NAMALWA (cell line): Measurements from ENCODE around the gene PIK3R6.
"Not testable (repeated sequence)": the region's sequence is repeated elsewhere in the genome, so short reads cannot be mapped to it uniquely, and the experiment has no call there.

Experiments used
- DNase-seq: peaks from one replicate; pipeline ENCODE4 v3.0.0-alpha.2; 2015; ENCODE audit warnings: low spot score

PIK3R6 gene

GRCh38 chr17:8872705-8873435 lies 5.4 kb upstream of the PIK3R6 start:
- no peak for DNase-seq

- DNase-seq, result no peak
Measured at GRCh38 chr17:8872036-8872704, 4.7 kb upstream of the PIK3R6 start.

GRCh38 chr17:8871081-8871581 lies 3.7 kb upstream of the PIK3R6 start:
- DNase-seq, result no peak

GRCh38 chr17:8870406-8871040 lies 3.0 kb upstream of the PIK3R6 start:
- no peak for DNase-seq

GRCh38 chr17:8869114-8869815 lies 1.8 kb upstream of the PIK3R6 start:
- no peak for DNase-seq

GRCh38 chr17:8868529-8868951 lies 1.1 kb upstream of the PIK3R6 start:
- no peak for DNase-seq

- no peak for DNase-seq
Measured at GRCh38 chr17:8868092-8868491, 618 bp upstream of the PIK3R6 start.

GRCh38 chr17:8865811-8866210 lies 1.7 kb downstream of the PIK3R6 start:
- no peak for DNase-seq

- no peak for DNase-seq
Measured at GRCh38 chr17:8865385-8865784, 2.1 kb downstream of the PIK3R6 start.

GRCh38 chr17:8862213-8863056 lies 5.0 kb downstream of the PIK3R6 start:
- no peak for DNase-seq

GRCh38 chr17:8861495-8862181 lies 5.8 kb downstream of the PIK3R6 start:
- DNase-seq, result no peak

GRCh38 chr17:8859804-8860430 lies 7.6 kb downstream of the PIK3R6 start:
- no peak for DNase-seq

- no peak for DNase-seq
Measured at GRCh38 chr17:8859027-8859803, 8.3 kb downstream of the PIK3R6 start.

- DNase-seq, result peak; percentile 27
Measured at GRCh38 chr17:8857919-8858318, 9.6 kb downstream of the PIK3R6 start.

GRCh38 chr17:8856869-8857575 lies 10.5 kb downstream of the PIK3R6 start:
- no peak for DNase-seq

GRCh38 chr17:8856205-8856603 lies 11.3 kb downstream of the PIK3R6 start:
- DNase-seq, result not testable (repeated sequence)

- no peak for DNase-seq
Measured at GRCh38 chr17:8855477-8856204, 11.8 kb downstream of the PIK3R6 start.

- DNase-seq, result no peak
Measured at GRCh38 chr17:8851600-8851999, 15.9 kb downstream of the PIK3R6 start.
